ENCODE results near the gene SPATA18.

Gene SPATA18, protein sequence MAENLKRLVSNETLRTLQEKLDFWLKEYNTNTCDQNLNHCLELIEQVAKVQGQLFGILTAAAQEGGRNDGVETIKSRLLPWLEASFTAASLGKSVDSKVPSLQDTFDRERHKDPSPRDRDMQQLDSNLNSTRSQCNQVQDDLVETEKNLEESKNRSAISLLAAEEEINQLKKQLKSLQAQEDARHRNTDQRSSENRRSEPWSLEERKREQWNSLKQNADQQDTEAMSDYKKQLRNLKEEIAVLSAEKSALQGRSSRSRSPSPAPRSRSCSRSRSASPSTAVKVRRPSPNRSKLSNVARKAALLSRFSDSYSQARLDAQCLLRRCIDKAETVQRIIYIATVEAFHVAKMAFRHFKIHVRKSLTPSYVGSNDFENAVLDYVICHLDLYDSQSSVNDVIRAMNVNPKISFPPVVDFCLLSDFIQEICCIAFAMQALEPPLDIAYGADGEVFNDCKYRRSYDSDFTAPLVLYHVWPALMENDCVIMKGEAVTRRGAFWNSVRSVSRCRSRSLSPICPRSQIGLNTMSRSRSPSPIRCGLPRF

DNA sequence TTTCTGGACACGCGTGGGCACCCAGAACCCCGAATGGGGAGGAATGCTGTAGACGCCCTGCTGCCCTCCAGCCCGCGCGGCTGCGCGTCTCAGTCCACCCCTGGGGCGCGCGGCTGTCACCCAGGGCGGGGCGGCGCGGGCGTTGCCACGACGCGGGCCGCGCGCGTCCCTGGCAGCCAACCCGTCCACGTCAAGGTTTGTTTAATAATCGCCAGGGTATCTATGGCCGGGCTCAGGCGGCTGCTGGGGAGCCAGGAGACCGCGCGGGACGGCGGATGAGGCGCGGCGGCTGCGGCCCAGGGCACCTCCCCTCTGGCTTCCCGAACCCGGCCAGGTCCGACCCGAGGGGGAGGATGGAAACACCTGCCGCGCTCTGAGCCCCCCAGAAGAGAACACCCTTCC, at the start of gene SPATA18:
SPATA18 (plus strand) TSS at position 92 of the 402 bp plus-strand sequence. CDS start 401 bp downstream, outside the sequence.
- in situ Hi-C loops (cut with MboI; ENCODE audit: low sequenced_read_pairs, unreplicated experiment), result no loop called here
- TF ChIP-seq, protein P1, sequence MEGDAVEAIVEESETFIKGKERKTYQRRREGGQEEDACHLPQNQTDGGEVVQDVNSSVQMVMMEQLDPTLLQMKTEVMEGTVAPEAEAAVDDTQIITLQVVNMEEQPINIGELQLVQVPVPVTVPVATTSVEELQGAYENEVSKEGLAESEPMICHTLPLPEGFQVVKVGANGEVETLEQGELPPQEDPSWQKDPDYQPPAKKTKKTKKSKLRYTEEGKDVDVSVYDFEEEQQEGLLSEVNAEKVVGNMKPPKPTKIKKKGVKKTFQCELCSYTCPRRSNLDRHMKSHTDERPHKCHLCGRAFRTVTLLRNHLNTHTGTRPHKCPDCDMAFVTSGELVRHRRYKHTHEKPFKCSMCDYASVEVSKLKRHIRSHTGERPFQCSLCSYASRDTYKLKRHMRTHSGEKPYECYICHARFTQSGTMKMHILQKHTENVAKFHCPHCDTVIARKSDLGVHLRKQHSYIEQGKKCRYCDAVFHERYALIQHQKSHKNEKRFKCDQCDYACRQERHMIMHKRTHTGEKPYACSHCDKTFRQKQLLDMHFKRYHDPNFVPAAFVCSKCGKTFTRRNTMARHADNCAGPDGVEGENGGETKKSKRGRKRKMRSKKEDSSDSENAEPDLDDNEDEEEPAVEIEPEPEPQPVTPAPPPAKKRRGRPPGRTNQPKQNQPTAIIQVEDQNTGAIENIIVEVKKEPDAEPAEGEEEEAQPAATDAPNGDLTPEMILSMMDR (IDR thresholded peaks at IDR 0.05; ENCODE audit: borderline replicate concordance, control extremely low read depth, extremely low read depth, insufficient read depth, missing control alignments), result no peak

DNA sequence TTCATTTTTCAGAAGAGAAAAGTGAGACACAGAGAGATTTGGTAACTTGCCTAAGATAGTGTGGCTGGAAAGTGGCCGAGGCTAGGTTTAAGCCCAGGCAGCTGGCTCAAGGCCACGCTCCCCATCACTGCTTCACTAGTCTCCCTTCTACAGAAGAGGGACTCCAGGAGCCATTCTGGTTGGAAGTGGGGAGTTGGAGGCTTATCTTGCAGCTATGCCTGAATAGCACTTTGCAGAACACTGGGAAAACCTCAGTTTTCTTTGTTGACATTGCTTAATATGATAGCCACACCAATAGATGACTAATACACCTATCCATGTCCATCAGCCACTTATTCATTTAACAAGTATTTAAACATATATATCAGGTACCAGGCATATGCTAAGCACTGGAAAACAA, 49.5 kb upstream of the SPATA18 start:
- no peak for DNase-seq (ENCODE audit: low spot score)
- TF ChIP-seq, protein P1 (IDR thresholded peaks at IDR 0.05; ENCODE audit: borderline replicate concordance, control extremely low read depth, extremely low read depth, insufficient read depth, missing control alignments), result no peak
- in situ Hi-C loops (cut with MboI; ENCODE audit: low sequenced_read_pairs, unreplicated experiment), result loop anchor here (25.0 kb wide), 1 partner anchor 136 kb away; no protein-coding TSS in a partner anchor

More for the DNA sequence above, at the start of gene SPATA18:
- peak; percentile 52 for DNase-seq (ENCODE audit: low spot score)

DNA sequence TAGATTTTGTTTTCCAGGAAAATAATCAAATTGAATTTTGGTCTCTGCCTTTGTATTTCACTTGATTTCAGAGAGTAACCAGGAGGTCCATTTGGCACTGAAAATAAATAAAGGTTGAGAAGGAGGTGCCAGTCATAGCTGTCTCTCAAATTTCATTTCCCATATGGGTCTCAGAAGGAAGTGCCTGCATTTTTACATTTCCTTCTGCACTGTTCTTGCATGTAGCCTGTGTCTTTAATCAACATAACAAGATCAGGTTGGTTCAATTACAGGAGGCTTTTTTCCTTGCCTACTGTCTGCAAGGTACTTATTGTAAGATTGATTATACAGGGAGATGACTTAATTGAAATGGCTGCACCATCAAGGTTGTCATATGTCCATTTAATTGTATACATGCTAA, 46.7 kb upstream of the SPATA18 start:
- TF ChIP-seq, protein P1 (IDR thresholded peaks at IDR 0.05; ENCODE audit: borderline replicate concordance, control extremely low read depth, extremely low read depth, insufficient read depth, missing control alignments), result no peak
- DNase-seq (ENCODE audit: low spot score), result no peak
- in situ Hi-C loops (cut with MboI; ENCODE audit: low sequenced_read_pairs, unreplicated experiment), result loop anchor here (25.0 kb wide), 1 partner anchor 133 kb away; no protein-coding TSS in a partner anchor

DNA sequence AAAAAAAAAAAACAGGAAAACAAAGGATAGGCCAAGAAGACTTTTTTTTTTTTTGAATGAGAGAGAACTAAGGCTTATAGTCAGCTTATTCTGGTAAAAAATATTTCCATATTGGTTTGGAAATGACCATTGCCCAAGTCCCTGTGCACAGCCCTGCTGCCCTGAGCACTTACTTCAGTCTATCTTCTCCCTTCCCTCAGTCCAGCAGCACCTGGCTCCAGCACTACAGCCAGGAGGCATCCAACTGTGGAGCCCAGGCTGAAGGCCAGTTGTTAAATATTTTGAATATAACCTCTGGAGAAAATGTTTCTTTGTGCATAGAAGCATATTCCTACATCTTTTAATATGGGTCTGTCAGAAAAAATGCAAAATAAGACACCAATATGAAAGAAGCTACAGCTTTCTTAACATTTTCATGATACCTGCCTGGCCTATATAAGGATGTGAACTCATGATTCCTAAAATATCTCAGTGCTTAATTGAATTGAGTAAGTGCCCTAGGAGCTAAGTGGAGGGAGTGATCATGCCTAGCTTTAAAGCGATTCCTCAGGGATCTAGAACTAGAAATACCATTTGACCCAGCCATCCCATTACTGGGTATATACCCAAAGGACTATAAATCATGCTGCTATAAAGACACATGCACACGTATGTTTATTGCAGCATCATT, 45.4 kb upstream of the SPATA18 start:
- TF ChIP-seq, protein P1 (IDR thresholded peaks at IDR 0.05; ENCODE audit: borderline replicate concordance, control extremely low read depth, extremely low read depth, insufficient read depth, missing control alignments), result no peak
- DNase-seq (ENCODE audit: low spot score), result no peak
- in situ Hi-C loops (cut with MboI; ENCODE audit: low sequenced_read_pairs, unreplicated experiment), result loop anchor here (25.0 kb wide), 1 partner anchor 132 kb away; no protein-coding TSS in a partner anchor

DNA sequence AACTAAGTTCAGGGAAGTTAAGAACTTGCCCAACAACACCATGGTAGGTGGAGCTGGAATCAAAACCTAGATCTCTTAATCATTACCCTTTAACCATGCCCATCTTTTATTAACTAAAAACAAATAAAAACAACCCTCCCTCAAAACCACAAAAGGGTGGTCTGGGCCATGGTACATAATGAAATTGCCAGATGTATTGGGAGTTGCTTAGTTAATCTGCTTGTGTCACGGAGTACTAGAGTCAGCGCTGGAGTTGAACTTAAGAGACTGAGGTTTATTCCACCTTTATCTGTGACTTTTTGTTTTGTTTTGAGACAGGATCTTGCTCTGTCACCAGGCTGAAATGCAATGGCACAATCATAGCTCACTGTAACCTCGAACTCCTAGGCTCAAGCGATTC, 44.2 kb upstream of the SPATA18 start:
- in situ Hi-C loops (cut with MboI; ENCODE audit: low sequenced_read_pairs, unreplicated experiment), result loop anchor here (25.0 kb wide), 1 partner anchor 130 kb away; no protein-coding TSS in a partner anchor
- TF ChIP-seq, protein P1 (IDR thresholded peaks at IDR 0.05; ENCODE audit: borderline replicate concordance, control extremely low read depth, extremely low read depth, insufficient read depth, missing control alignments), result no peak
- DNase-seq (ENCODE audit: low spot score), result no peak

DNA sequence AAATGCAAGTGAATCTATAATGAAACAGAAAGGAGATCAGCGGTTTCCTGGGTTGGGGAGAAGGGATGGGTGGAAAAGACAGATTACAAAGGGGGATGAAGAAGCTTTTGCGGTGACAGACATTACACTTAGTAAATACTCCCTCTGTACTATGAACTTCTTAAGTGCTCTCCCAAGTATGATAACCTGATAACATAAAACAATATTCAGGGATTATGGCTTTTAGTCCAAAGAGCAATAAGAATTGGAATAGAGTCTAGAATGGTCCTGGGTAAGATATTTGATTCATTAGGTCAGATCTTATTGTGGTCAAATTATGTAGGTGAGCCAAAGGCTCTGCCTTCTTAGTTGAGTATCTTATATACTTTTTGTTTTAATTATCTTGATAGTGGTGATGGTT, 40.1 kb upstream of the SPATA18 start:
- no peak for DNase-seq (ENCODE audit: low spot score)
- TF ChIP-seq, protein P1 (IDR thresholded peaks at IDR 0.05; ENCODE audit: borderline replicate concordance, control extremely low read depth, extremely low read depth, insufficient read depth, missing control alignments), result no peak
- in situ Hi-C loops (cut with MboI; ENCODE audit: low sequenced_read_pairs, unreplicated experiment), result loop anchor here (25.0 kb wide), 1 partner anchor 126 kb away; no protein-coding TSS in a partner anchor
